Liver (tissue), 9 donors: ENCODE results near the gene CKAP5. TPM values are rescaled to one million over a fixed set of nuclear protein-coding genes. Genes with fewer than 3 reads are reported as not detected.

ENCODE experiments used
- DNase-seq: peaks from one replicate; pipeline ENCODE4 v3.0.0-alpha.2; 2017; ENCODE audit warnings: low spot score
- H3K27ac ChIP-seq, 2 donors: one replicate each; pipeline ENCODE4 v1.7.0; 2013; ENCODE audit warnings: inconsistent platforms in 2 of 2, low read length in 2 of 2, control low read depth in 1 of 2, low read depth in 1 of 2, mild to moderate bottlenecking in 1 of 2
- H3K27me3 ChIP-seq, 4 donors: one replicate each; pipeline versions ENCODE4 v1.6.1 to v1.7.0; 2013; ENCODE audit warnings: low read length in 3 of 4, inconsistent platforms in 1 of 4, mild to moderate bottlenecking in 1 of 4, moderate library complexity in 1 of 4; ENCODE audit not compliant: control insufficient read depth in 4 of 4, insufficient read depth in 4 of 4
- H3K36me3 ChIP-seq, 4 donors: one replicate each; pipeline versions ENCODE4 v1.6.1 to v1.7.0; 2013; ENCODE audit warnings: low read length in 3 of 4, mild to moderate bottlenecking in 3 of 4, low read depth in 1 of 4, moderate library complexity in 1 of 4; ENCODE audit not compliant: control insufficient read depth in 4 of 4, insufficient read depth in 3 of 4
- H3K4me1 ChIP-seq, 4 donors: one replicate each; pipeline versions ENCODE4 v1.6.1 to v1.7.0; 2013; ENCODE audit warnings: low read length in 3 of 4, mild to moderate bottlenecking in 3 of 4, moderate library complexity in 1 of 4; ENCODE audit not compliant: control insufficient read depth in 4 of 4, insufficient read depth in 4 of 4
- H3K4me3 ChIP-seq, 3 donors: one replicate each; pipeline versions ENCODE4 v1.6.1 to v1.7.0; 2013; ENCODE audit warnings: low read length in 3 of 3, control low read depth in 1 of 3, low read depth in 1 of 3, mild to moderate bottlenecking in 1 of 3
- H3K9ac ChIP-seq, 2 donors: one replicate each; pipeline ENCODE4 v1.7.0; 2013; ENCODE audit warnings: low read length in 2 of 2, mild to moderate bottlenecking in 2 of 2, moderate library complexity in 2 of 2, control low read depth in 1 of 2, low read depth in 1 of 2
- H3K9me3 ChIP-seq, 4 donors: one replicate each; pipeline versions ENCODE4 v1.6.1 to v1.7.0; 2013; ENCODE audit warnings: low read length in 3 of 4; ENCODE audit not compliant: control insufficient read depth in 4 of 4
- ATF3 ChIP-seq: IDR thresholded peaks from 2 replicates; pipeline ENCODE4 v1.6.1; 2016; ENCODE audit warnings: antibody characterized with exemption
- CTCF ChIP-seq: fragments of 150-350 bp; IDR thresholded peaks from 2 replicates; pipeline ENCODE4 v1.5.1; 2017; ENCODE audit warnings: improper control_type of control experiment, low read depth, low read length; ENCODE audit not compliant: missing input control
- EGR1 ChIP-seq, 2 donors: IDR thresholded peaks; 2 replicates each; pipeline ENCODE4 v1.6.1; 2016 to 2018; ENCODE audit warnings: antibody characterized with exemption in 2 of 2, low read depth in 2 of 2
- FOXA2 ChIP-seq: IDR thresholded peaks from 2 replicates; pipeline ENCODE4 v1.6.1; 2016; ENCODE audit warnings: antibody characterized with exemption
- GABPA ChIP-seq, 2 donors: IDR thresholded peaks in 1 of 2; conservative IDR thresholded peaks in 1 of 2; 2 replicates each; pipeline ENCODE4 v1.6.1; 2016; ENCODE audit warnings: antibody characterized with exemption in 2 of 2, mild to moderate bottlenecking in 1 of 2, moderate library complexity in 1 of 2
- HNF4G ChIP-seq: IDR thresholded peaks from 2 replicates; pipeline ENCODE4 v1.6.1; 2016; ENCODE audit warnings: antibody characterized with exemption
- JUND ChIP-seq, 2 donors: IDR thresholded peaks; 2 replicates each; pipeline ENCODE4 v1.6.1; 2016; ENCODE audit warnings: antibody characterized with exemption in 2 of 2
- NR2F2 ChIP-seq: IDR thresholded peaks from 2 replicates; pipeline ENCODE4 v1.6.1; 2016; ENCODE audit warnings: antibody characterized with exemption
- RXRA ChIP-seq, 2 donors: IDR thresholded peaks; 2 replicates each; pipeline ENCODE4 v1.6.1; 2017 to 2018; ENCODE audit warnings: antibody characterized with exemption in 2 of 2, mild to moderate bottlenecking in 1 of 2
- SP1 ChIP-seq: IDR thresholded peaks from 2 replicates; pipeline ENCODE4 v1.6.1; 2018; ENCODE audit warnings: antibody characterized with exemption, mild to moderate bottlenecking
- TAF1 ChIP-seq: conservative IDR thresholded peaks from 2 replicates; pipeline ENCODE4 v1.6.1; 2016; ENCODE audit warnings: antibody characterized with exemption, mild to moderate bottlenecking
- YY1 ChIP-seq: IDR thresholded peaks from 2 replicates; pipeline ENCODE4 v1.6.1; 2016; ENCODE audit warnings: antibody characterized with exemption, mild to moderate bottlenecking
- WGBS: extraction: QIAGEN DNeasy Blood & Tissue Kit; methylation state at CpG from one replicate; pipeline ENCODE4 v1.1.7; 2013; 5-methylcytosine and 5-hydroxymethylcytosine counted together
- polyA plus RNA-seq, 2 donors: library from polyadenylated mRNA; stranded (reverse) in 1 of 2; unstranded in 1 of 2; fragments of 200-250 nt in 1 of 2; fragments of >200 nt in 1 of 2; fragmentation: Nextera tagmentation in 1 of 2; extraction: Ambion mirVana in 1 of 2; gene quantifications; one replicate each; pipeline versions ENCODE4 v1.2.1 to v1.2.3, GENCODE V29; 2013 to 2015
- total RNA-seq, 2 donors: library from RNA; depleted of rRNA; stranded (reverse); fragments of >200 nt; gene quantifications; one replicate each; pipeline ENCODE4 v1.2.3, GENCODE V29; 2014
- TF ChIP-seq, protein P1 (sequence below): IDR thresholded peaks from 2 replicates; pipeline ENCODE4 v1.6.1; 2016; ENCODE audit warnings: antibody characterized with exemption, mild to moderate bottlenecking
- TF ChIP-seq, protein P2 (sequence below): IDR thresholded peaks from 2 replicates; pipeline ENCODE4 v1.6.1; 2016; ENCODE audit warnings: antibody characterized with exemption
- TF ChIP-seq, protein P3 (sequence below): IDR thresholded peaks from 2 replicates; pipeline ENCODE4 v1.6.1; 2016; ENCODE audit warnings: antibody characterized with exemption
- donor health status: healthy.
- donor health status: healthy.
- donor health status: healthy.
- donor health status: healthy.
- donor health status: healthy.

The CKAP5 gene
- total and polyA plus RNA-seq, 4 donors = 6.1 to 70.4 (median 15.4) TPM

DNA sequence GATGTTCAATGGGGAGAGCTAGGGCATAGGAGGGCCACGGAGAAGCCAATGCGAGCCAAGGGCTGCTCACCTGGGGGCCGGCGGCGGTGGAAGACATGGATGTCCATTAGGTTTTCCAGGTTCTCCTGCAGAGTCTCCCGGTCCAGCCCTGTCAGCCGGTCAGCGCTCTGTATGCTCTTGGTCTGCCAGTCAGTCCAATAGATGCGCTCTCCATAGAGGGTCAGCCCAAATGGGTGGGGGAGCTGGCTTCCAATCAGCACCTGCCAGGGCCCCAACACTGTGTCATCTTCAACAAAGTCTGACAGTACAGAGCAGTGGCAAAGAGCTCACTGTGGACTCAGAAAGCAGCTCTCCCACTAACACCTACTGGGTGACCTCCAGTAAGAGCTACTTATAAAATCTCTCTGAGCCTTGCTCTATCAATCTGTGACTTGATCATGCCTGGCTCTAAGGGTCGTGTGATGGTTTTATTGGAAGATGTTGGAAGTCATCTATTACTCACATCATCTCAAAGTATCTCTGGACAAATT, 33.0 kb upstream of the CKAP5 start:
- Histone ChIP-seq H3K9me3 (no peaks in the 10 kb centered on the region), H3K27ac (no peak overlapping the region), H3K4me1 (no peaks in the 10 kb centered on the region), H3K27me3 (no peaks in the 10 kb centered on the region), H3K9ac (no peak overlapping the region), H3K4me3 (no peak overlapping the region), H3K36me3 (peaks cover 0 to 2% (median 0%) of the 10 kb centered on the region in 4 donors)
- 96% methylated on average over 10 of the region's 10 CpGs for WGBS
- DNase-seq = no peak
- TF ChIP-seq EGR1 (IDR thresholded peaks at IDR 0.05; ENCODE audit: low read depth in 2 of 2) = no peak
- TF ChIP-seq CTCF = no peak
- no peak for TF ChIP-seq SP1
- TF ChIP-seq JUND (IDR thresholded peaks at IDR 0.05) = no peak
- TF ChIP-seq, protein P1, sequence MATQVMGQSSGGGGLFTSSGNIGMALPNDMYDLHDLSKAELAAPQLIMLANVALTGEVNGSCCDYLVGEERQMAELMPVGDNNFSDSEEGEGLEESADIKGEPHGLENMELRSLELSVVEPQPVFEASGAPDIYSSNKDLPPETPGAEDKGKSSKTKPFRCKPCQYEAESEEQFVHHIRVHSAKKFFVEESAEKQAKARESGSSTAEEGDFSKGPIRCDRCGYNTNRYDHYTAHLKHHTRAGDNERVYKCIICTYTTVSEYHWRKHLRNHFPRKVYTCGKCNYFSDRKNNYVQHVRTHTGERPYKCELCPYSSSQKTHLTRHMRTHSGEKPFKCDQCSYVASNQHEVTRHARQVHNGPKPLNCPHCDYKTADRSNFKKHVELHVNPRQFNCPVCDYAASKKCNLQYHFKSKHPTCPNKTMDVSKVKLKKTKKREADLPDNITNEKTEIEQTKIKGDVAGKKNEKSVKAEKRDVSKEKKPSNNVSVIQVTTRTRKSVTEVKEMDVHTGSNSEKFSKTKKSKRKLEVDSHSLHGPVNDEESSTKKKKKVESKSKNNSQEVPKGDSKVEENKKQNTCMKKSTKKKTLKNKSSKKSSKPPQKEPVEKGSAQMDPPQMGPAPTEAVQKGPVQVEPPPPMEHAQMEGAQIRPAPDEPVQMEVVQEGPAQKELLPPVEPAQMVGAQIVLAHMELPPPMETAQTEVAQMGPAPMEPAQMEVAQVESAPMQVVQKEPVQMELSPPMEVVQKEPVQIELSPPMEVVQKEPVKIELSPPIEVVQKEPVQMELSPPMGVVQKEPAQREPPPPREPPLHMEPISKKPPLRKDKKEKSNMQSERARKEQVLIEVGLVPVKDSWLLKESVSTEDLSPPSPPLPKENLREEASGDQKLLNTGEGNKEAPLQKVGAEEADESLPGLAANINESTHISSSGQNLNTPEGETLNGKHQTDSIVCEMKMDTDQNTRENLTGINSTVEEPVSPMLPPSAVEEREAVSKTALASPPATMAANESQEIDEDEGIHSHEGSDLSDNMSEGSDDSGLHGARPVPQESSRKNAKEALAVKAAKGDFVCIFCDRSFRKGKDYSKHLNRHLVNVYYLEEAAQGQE = no peak
- no peak for TF ChIP-seq FOXA2
- TF ChIP-seq RXRA (IDR thresholded peaks at IDR 0.05) = no peak

- Histone ChIP-seq H3K9ac (no peak overlapping the region), H3K9me3 (no peaks in the 10 kb centered on the region), H3K36me3 (peaks cover 0 to 3% (median 1%) of the 10 kb centered on the region in 4 donors), H3K27ac (no peak overlapping the region), H3K27me3 (no peaks in the 10 kb centered on the region), H3K4me1 (no peaks in the 10 kb centered on the region), H3K4me3 (no peak overlapping the region)
- no peak for TF ChIP-seq HNF4G
- TF ChIP-seq, protein P2, sequence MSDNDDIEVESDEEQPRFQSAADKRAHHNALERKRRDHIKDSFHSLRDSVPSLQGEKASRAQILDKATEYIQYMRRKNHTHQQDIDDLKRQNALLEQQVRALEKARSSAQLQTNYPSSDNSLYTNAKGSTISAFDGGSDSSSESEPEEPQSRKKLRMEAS = no peak
- 98% methylated on average over 1 of the region's 1 CpG for WGBS
- DNase-seq = no peak
These were observed 31.5 kb upstream of the CKAP5 start for GRCh38 chr11:46877580-46877979.

DNA sequence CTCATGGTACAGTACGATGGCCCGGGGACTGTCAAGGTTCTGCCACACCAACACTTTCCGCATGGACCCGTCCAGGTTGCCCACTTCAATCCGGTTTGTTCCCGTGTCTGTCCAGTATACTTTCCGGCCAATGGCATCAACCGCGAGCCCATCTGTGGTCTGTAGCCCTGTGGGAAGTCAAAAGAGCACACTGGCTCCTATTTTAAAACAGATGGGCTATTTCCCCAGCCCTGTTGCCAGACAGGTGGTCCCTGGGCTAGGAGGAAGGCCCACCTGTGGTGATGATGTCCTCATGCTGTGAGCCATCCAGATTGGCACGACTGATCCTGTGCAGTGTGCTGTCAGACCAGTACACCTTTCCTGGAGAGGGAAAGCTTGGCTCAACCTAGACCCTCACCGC, 30.4 kb upstream of the CKAP5 start:
- no peak for DNase-seq
- H3K4me1 ChIP-seq = no peaks in the 10 kb centered on the region
- H3K4me3 ChIP-seq = no peak overlapping the region

More for the DNA sequence above, 30.4 kb upstream of the CKAP5 start:
- Histone ChIP-seq H3K9me3 (no peaks in the 10 kb centered on the region), H3K27ac (no peak overlapping the region), H3K36me3 (peaks cover 0 to 3% (median under 1%) of the 10 kb centered on the region in 4 donors), H3K27me3 (no peaks in the 10 kb centered on the region), H3K9ac (no peak overlapping the region)
- no peak for TF ChIP-seq EGR1 (IDR thresholded peaks at IDR 0.05; ENCODE audit: low read depth in 2 of 2)
- TF ChIP-seq ATF3 = no peak
- no peak for TF ChIP-seq NR2F2
- no peak for TF ChIP-seq JUND (IDR thresholded peaks at IDR 0.05)
- TF ChIP-seq TAF1 = no peak
- TF ChIP-seq, protein P3, sequence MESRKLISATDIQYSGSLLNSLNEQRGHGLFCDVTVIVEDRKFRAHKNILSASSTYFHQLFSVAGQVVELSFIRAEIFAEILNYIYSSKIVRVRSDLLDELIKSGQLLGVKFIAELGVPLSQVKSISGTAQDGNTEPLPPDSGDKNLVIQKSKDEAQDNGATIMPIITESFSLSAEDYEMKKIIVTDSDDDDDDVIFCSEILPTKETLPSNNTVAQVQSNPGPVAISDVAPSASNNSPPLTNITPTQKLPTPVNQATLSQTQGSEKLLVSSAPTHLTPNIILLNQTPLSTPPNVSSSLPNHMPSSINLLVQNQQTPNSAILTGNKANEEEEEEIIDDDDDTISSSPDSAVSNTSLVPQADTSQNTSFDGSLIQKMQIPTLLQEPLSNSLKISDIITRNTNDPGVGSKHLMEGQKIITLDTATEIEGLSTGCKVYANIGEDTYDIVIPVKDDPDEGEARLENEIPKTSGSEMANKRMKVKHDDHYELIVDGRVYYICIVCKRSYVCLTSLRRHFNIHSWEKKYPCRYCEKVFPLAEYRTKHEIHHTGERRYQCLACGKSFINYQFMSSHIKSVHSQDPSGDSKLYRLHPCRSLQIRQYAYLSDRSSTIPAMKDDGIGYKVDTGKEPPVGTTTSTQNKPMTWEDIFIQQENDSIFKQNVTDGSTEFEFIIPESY = no peak
- TF ChIP-seq HNF4G = no peak
- TF ChIP-seq GABPA (IDR thresholded peaks at IDR 0.05 in 1 of 2, conservative IDR thresholded peaks at IDR 0.05 in 1 of 2) = no peak
- TF ChIP-seq, protein P1 = no peak
- TF ChIP-seq SP1 = no peak
- no peak for TF ChIP-seq YY1
- TF ChIP-seq FOXA2 = no peak
- WGBS = 94% methylated on average over 11 of the region's 11 CpGs
